Peyer's patch (tissue), 4 donors: Measurements from ENCODE around the gene HDAC4.

ENCODE experiments used
- CTCF ChIP-seq, 6 experiments: fragments of 450-650 bp in 4 of 6; fragments of 200-600 bp in 2 of 6; sonication (generic) in 1 of 6; IDR thresholded peaks; one replicate each; pipeline ENCODE4 v1.5.1; 2017 to 2019; ENCODE audit warnings: antibody characterized with exemption in 6 of 6, mild to moderate bottlenecking in 3 of 6, moderate library complexity in 1 of 6
- POLR2A ChIP-seq, 2 donors: fragments of 450-650 bp; IDR thresholded peaks; one replicate each; pipeline ENCODE4 v1.5.1; 2017; ENCODE audit warnings: antibody characterized with exemption in 2 of 2, mild to moderate bottlenecking in 2 of 2, moderate library complexity in 2 of 2

- TF ChIP-seq POLR2A (IDR thresholded peaks at IDR 0.05) (no peak), CTCF (IDR thresholded peaks at IDR 0.05) (no peak)
Observed at GRCh38 chr2:239020541-239021041, 380.2 kb downstream of the HDAC4 start.
